Activated CD8-positive, alpha-beta memory T cell treated with anti-CD3 and anti-CD28 coated beads, Interleukin-2, amount 50 U/mL, for 24 hours (primary cell): ENCODE data around the gene CAB39.
"Not testable (repeated sequence)": the region's sequence is repeated elsewhere in the genome, so short reads cannot be mapped to it uniquely, and the experiment has no call there.

Experiments used
- DNase-seq: peaks from one replicate; pipeline ENCODE4 v3.0.0-alpha.2; 2020; ENCODE audit errors: extremely low read depth

CAB39 gene

DNA sequence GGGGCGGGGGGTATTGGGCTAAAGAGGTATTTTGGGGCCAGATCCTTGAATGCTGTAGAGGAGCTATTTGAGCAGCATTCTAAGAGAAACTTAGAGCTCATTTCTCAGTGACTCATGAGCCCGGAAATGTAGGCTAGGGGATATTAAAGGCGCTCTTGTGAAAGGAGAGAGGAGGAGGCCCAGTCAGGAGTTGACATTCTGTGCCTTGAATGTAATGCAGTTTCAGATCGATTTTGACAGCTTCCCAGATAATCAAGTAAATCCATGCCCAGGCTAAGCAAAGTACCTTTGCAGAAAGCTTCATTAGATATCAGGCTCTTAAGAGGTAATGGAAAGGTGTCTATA is 1.5 kb downstream of the CAB39 start:
- DNase-seq = no peak

DNA sequence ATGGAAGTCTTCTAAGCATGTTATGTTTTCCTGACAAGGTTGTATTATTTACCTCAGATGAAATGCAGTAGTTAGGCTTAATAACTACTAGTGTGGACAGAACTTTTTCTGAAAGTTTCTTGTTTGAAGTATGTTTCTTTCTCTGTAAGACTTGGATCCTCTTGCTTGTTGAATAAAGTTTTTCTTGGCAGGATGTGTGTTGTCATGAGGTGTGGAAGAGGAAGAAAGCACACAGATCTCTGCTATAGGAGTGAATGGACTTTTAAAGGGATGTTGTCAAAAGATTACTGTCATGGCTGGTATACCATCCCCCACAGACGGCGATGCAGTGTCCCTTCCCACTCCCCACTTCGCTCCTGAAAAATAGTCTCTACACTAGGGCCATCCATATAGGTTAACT is 2.6 kb downstream of the CAB39 start:
- no peak for DNase-seq

DNA sequence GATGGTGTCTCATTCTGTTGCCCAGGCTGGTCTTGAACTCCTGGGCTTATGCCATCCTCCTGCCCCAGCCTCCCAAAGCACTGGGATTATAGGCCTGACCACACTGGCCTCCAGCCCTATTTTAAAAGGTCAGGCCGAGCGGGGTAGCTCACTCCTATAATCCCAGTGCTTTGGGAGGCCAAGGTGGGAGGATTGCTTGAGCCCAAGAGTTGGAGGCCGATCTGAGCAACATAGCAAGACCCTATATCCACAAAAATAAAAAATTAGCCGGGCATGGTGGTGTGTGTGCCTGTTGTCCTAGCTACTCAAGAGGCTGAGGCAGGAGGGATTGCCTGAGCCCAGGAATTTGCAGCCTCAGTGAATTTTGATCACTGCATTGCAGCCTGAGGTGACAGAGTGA is 3.9 kb downstream of the CAB39 start:
- no peak for DNase-seq

DNA sequence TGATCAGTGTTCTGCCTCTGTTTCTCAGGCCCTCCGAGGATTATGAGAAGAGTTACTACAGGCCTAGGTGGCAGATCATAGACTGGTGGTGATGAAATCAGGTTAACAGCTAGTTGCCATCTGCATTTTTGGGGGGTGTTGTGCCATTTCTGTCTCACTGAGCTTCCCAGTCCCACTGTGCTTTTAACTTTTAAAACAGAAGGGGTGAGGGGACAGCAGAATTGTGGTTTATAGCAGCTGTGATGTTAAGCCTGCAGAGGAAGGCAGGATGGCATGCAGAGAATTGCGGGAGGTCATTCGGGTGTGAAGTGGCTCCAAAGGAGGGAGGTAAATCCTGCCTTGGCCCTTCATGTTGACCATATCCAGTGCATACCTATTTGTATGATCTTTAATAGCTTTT is 5.0 kb downstream of the CAB39 start:
- no peak for DNase-seq

DNA sequence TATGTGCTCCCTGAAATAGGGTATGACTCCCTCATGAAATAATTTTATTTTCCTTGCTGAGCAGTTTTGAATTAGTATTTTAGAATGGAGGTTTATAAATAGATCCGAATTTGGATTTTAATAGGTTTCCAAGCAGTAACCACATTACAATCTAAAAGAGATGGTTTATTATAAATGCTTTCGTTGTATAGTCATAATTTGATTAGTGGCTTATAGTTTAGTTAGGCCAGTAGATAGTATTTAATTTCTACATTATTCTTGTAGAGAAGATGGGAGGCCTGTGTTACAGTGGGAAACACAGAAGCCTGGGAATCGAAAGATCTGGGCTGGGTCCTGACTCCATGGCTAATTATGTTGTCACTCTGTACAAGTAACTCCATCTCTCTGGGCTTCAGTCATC is 6.7 kb downstream of the CAB39 start:
- DNase-seq = no peak

DNA sequence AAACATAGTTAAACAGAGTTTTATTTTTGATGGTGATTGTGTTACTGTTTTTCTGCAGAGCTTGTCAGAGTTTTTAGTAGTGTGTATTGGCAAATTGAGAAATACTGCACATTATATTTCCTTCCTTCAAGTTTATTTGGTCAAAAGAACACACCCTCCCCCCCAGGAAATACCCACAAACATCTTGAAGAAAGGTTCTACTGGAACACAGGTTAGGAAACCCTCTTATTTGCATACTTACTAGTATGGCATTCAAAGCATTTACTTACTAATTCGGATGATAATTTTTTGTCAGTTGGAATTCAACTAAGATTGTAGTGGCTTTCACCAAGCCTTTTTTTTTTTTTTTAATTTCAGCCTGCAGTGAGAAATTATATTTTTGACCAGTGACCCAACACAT is 9.1 kb downstream of the CAB39 start:
- no peak for DNase-seq

DNA sequence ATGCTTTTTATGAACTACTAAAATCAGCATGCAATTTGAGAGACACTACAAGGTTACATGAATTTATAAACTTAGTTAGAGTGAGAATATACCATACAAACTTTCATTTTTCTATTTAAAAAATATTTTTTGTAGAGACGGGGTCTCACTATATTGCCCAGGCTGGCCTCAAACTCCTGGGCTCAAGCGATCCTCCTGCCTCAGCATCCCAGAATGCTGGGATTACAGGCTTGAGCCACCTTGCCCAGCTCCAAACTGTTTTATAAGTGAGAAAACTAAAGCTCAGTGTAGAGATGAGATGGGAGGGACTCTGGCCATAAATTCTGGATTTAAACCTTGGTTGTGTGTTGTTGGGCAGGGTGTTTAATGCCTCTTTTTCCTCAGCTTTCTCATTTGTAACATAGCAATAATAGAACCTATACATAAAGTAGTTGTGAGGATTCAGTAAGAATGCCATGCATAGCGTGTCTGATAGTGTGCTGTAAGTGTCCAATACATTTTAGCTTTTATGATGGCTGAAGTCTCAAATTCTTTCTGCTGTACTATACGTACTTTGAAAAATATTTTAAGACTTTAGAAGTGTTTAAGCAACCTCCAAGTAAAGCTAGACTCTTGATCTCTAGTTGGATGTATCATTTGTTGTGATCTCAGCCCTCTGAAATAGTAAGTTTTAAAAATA is 9.7 kb downstream of the CAB39 start:
- DNase-seq = no peak

DNA sequence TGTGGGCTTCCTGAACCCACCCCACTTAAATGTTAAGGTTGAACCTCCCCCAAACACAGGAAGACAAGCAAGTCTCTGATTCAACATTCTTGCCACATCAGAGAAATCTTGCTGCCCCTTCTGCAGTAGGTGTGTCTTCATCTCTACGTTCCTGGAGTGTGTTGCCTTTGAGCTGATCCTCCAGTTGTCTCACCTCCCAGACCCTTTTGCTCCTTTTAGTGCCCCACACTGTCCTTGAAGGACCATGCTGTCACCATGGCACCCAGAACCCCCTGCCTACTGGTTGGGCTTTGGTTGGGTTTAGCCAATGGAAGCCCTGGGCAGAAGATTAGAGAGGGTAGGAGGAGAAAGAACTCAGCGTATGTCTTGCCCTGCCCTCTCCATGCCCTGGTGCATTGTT is 10.7 kb downstream of the CAB39 start:
- no peak for DNase-seq

DNA sequence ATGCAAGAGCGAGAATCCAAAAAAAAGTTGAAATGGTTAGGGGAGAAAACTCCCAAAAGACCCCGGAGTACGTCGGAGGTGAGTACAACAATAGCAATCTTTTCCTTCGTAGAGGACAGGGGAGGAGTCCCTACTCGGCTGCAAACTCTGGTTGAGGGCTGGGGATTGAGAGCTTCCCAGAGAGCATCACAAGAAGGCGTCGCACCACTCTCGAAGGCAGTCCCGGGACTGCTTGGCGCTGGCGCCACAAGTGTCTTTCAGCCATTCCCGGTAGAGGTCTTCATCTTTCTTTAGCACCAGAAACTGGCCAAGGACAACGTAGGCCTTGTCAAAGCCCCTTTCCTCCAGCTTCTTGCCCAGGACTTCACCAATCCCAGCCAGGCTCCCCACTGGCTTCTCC is 12.3 kb downstream of the CAB39 start:
- not testable (repeated sequence) for DNase-seq

DNA sequence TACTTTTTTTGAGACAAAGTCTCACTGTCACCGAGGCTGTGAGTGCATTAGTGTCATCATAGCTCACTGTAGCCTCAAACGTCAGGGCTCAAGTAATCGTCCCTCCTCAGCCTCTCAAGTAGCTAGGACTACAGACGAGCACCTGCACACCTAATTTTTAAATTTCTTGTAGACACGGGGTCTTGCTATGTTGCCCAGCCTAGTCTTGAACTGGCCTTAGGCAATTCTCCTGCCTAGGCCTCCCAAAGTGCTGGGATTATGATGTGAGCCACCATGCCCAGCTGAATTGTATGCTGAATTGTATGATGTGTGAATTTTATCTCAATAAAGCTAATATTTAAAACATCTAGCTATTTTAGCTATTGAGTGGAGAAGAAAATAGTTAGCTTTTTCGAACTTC is 18.9 kb downstream of the CAB39 start:
- DNase-seq = no peak

DNA sequence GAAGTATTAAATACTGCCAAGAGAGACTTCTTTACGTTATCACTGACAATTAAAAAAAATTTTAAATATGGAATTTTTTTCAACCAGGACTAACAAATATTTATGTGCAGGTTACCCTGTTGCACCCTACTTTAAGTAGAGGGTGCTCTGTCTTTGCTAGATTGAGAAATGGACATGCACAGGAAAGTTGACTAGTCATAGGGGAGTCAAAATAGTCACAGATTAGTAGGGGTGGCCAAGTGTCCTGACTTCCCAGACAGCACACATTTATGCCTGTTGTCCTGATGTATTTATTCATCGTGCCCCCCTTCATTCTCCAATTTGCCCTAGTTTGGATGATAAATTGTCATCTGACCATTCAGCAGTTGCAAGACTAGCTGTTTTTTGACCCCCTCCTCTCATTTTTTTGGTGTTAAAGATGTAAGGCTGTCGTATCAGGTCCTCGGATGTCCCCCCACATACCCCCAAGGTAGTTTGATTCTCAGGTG is 20.3 kb downstream of the CAB39 start:
- DNase-seq = no peak

DNA sequence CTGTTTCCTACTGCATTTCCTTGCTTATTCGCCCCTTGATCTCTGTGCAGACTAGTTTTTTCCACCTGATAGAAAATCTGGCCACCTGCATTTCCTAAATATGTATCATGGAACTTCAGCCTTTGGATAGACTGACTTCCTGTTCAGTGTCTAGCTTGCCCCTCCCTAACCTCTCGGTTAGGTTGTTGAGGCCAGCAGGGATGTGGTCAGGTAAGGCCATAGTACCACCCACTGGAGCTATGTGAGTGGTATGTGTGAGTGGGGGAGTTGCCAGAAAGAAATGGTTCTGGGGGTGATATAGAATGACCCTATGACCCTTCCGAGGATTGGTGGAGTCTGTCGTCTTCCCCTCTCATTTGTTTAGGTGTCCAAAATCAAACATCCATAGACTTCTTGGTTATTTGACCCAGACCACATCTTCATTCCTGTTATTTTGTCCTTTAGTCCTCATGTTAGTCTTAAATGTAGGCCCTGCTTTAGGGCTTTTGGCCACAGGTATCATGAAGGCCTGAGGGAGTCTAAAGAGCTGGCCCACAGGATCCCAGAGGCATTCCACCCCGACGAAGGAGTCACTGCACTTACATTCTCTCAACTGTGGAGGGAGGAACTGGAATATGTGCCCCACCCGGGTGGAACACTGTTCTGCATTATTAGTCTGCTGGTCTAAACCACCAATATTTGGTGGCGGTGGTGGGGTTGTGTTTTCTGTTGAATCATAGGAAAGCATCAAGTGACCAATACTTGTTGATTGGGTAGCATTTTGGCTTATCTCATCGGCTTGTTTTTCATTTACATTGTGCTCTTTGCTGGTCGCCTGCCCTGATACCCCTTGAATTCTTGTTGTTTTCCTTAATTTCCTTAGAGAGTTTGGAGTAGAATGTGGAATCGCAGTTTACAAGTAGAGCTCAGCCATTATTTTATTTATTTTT is 21.9 kb downstream of the CAB39 start:
- DNase-seq = no peak

DNA sequence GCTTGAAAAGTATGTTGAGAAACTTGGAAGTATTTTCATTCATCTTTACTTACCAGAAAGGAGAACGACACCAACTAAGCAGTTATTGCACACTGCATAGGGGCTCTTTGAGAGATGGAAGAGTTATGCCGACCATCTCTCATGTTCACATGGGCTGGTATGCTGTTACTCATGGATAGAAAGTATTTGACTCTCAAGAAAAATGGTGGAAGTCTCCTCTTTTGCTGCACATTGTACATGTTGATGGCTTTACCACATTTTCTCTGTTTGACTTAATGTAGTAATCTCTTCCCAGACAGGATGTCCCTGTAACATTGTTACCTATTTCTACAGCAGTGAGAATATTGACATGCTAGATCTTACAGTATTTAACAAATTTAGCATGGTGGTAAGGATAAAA is 23.2 kb downstream of the CAB39 start:
- DNase-seq = no peak

DNA sequence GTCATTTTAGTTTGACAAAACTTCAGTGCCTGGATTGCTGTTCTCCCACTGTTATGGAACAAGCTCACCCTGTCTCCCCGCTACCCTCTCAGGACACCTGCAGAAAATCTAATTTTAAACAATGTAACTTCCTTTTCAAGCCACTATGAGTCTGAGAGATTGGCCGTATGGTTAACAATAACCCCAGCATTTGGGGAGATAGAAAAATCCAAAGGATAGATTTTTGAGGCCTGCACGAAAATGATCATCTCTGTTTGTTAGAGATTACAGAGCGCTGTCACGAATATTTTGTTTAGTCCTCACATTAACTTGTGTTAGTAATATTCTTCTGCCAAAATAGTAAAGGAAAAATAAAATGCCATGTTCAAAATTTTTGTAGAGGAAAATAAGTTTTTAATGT is 24.7 kb downstream of the CAB39 start:
- DNase-seq = no peak

DNA sequence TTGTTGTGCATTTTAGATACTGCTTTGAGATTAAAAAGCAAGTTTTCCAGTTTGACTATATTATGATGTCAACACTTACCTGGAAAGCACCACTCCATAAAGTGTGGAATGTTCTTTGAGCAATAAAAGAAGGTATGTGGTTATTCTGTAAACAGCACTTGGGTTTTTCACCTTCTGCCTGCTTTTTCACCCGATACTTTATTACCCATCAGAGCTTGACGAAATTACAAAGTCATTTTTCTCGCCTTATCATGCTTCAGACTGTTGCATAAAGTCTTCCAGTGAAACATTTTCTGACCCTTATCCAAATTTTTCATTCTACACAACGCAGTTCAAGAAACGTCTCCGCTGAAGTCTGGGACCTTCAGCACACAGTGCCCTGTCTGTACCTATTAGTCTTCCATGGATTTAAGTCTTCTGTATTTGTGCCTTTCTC is 25.2 kb downstream of the CAB39 start:
- no peak for DNase-seq

DNA sequence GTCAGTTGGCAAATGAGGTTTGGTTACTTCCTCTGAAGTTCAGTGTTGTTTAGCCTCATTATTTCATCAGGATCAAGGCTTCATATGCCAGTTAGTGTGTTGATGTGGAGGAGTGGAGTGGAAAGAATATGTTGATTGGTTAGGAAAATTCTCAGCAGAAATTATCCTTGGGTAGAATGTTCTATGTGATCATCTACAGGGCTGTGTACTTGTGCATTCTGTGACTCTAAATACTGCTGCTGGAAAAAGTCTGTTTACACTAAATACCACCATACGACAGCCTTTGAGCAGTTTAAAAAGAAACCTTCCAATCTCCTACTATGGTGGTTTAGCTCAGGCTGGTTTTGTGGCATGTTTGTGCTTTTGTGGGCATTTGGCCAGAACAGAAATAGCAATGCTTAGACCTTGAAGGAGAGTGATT is 25.8 kb downstream of the CAB39 start:
- DNase-seq = no peak

DNA sequence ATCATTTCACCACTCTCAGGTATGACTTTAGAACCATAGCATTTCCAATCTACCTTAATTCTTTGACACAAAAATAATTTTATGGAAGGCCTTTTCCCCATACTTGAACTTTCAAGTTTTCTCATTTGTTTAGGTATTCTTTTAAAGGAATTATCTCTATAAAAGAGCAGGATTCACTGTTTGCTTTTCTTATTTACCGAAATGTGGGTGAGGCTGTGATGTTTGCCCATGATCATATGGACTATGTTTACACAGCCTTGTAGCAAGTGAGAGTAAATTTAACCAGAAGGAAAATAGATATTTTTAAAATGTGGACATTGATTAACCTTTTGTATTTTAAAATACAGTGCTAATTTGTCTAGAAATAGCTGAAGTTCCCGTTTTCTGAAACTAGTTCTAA is 26.3 kb downstream of the CAB39 start:
- no peak for DNase-seq

DNA sequence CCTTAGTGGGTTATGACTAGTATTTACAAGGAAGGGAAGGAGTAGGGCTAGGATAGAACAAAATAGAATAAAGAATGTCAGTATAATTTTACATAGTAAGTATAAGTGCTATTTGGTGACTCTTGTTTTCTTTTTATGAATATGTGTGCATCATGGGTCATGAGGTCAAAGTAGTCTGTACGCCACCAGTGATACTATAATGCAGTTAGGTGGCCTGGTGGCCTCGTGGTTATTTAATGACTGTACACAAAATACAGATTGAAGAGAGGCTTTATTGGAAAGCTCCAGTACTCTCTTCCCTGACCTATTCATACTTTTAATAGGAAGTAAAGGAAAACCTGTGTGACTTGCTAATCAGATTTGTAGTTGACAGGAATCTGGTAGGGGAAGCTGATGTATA is 27.3 kb downstream of the CAB39 start:
- DNase-seq = no peak

DNA sequence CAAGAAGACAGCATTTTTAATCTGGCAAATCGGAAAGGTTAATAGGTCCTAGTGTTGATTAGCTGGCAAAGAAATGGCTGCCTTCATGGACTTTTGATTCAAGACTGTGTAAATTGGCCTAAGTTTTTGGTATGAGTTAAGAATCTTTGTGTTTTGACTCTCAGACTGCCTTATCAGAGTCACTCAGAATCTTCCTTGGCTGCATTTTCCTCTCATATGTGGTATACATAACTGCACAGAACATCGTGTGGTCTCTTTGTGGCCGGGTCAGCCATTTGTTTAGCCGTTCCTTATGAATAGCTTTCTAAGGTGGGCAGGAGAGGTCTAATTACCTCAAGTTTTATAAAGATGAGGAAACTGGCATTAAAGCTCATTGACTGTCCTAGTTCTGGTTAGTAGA is 30.1 kb downstream of the CAB39 start:
- no peak for DNase-seq

DNA sequence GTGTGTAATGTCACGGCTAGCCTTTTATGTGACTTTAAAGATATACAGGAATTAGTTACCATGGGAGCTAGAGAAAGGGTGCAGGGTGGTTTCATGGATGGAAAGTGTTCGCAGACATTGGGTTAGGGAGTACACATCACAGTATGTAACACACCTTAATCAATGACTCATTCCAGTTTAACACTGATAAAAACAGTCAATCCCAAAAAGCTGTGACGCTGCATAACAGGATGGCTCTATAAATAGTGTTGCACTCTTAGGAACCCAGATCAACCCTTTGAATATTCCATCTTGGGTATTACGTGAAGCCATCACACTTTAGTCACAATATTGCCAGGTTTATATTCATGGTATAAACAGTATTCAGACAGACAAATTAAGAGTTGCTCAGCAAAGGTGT is 33.6 kb downstream of the CAB39 start:
- no peak for DNase-seq

DNA sequence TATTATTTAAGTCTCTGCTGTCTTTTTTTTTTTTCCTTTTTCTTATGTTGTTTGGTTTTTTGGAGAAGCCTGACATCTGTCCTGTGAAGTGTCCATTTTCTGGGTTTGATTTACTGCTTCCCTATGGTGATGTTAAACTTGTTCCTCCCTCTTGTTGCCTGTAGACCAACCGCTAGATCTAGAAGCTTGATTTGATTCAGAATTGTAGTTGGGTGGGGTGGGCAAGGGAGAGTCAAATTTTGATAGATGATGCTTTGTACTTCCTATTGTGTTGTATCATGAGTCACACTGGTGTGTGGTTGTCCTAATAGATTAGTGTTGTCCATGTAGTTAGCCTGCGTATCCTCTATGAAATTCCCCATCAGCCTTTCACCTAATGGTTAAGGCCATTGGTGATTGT is 35.4 kb downstream of the CAB39 start:
- no peak for DNase-seq

DNA sequence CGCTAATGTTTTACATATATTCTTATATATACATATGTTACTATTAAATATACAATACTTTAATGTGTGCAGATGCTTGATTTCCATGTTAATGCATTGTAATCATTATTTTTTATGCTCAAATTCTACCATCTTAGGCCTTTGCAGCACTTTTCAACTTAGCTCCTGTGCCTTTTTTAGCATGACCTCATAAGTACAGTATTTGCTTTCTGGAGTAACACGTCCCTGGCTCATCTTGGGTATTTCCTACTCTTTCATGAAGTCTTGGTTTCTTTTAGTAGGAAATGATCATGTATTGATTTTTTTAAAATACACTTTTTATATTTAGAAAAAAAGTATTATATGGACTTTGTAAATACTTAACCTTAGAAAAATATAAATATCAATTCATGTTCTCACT is 36.5 kb downstream of the CAB39 start:
- no peak for DNase-seq

DNA sequence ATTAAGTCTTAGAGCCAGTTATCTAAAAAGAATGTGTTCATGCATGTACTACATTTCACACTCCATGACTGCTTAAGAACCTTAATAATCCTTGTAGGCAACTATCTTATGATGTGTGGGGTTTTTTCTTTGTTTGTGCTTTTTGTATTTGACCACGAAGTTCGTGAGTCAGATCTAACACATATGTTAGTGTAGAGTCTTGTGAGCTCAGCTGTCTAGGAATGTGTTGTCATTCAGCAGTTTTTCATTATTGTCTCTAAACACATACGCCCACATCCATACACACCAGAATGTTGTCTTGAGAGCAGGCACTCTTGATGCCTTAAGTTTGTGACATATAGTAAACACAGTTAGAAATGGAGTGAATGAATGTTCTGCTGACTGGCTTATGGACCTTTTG is 38.4 kb downstream of the CAB39 start:
- DNase-seq = no peak
